Measurements from ENCODE around the gene MALSU1.

GRCh38 chr7:23283086-23283485 lies 16.1 kb upstream of the MALSU1 start:
- TF ChIP-seq CTCF (IDR thresholded peaks at IDR 0.05; ENCODE audit: poor library complexity) (no peak), EZH2 (IDR thresholded peaks at IDR 0.05; ENCODE audit: borderline replicate concordance) (no peak), EZH2phosphoT487 (IDR thresholded peaks at IDR 0.05; ENCODE audit: low read depth, severe bottlenecking, unreplicated experiment) (no peak)

All from hepatocyte (in vitro differentiated cells).